A549 (cell line): ENCODE data around the gene ANKZF1. TPM values are rescaled to one million over a fixed set of nuclear protein-coding genes. Genes with fewer than 3 reads are reported as not detected.
A peak's percentile ranks its signal among the peaks of the same experiment; 100 is the strongest.

Source experiments
- ATAC-seq, 2 experiments: fragments of 200-7000 bp in 1 of 2; fragments of >200 bp in 1 of 2; cut with Nextera tagmentation in 1 of 2; cut with Tn5 transposase in 1 of 2; 3 replicates each; pipeline versions ENCODE4 v1.8.0 to v1.9.1; 2018 to 2020; ENCODE audit warnings: mild to moderate bottlenecking in 1 of 2, moderate library complexity in 1 of 2
- CTCF ChIA-PET: fragments of 300-600 bp; sonication (Branson Sonifier 250); formaldehyde crosslinking; extraction: SDS; loops from one replicate; lab custom pipeline; 2021; ENCODE audit warnings: antibody characterized with exemption, inconsistent platforms; lab: Yijun Ruan, JAX
- POLR2A ChIA-PET: fragments of 350-600 bp; formaldehyde crosslinking; extraction: SDS; loops from one replicate; lab custom pipeline; 2021; ENCODE audit warnings: antibody characterized with exemption, inconsistent platforms; lab: Yijun Ruan, JAX
- DNase-seq, 2 experiments: peaks; one replicate each; pipeline versions ENCODE4 v3.0.0 to v3.0.0-alpha.2; 2011 to 2016; ENCODE audit warnings: low read depth in 1 of 2, low spot score in 1 of 2
- FAIRE-seq: peaks from 2 replicates; lab custom pipeline; 2011; peaks lifted over from hg19 to GRCh38; lab: Jason Lieb, UNC
- H3K27ac ChIP-seq, 2 experiments: fragments of >200 bp; sonication (Bioruptor Twin); formaldehyde crosslinking; 3 replicates each; pipeline ENCODE4 v1.5.1; 2016 to 2017
- H3K4me1 ChIP-seq: fragments of >200 bp; sonication (Bioruptor Twin); formaldehyde crosslinking; 3 replicates; pipeline ENCODE4 v1.6.1; 2016
- H3K4me2 ChIP-seq: fragments of >200 bp; sonication (Bioruptor Twin); formaldehyde crosslinking; 3 replicates; pipeline ENCODE4 v1.6.1; 2016
- H3K4me3 ChIP-seq: fragments of >200 bp; sonication (Bioruptor Twin); formaldehyde crosslinking; 3 replicates; pipeline ENCODE4 v1.5.1; 2016
- H3K9me3 ChIP-seq: fragments of >200 bp; sonication (Bioruptor Twin); formaldehyde crosslinking; 3 replicates; pipeline ENCODE4 v1.6.1; 2016
- CBX8 ChIP-seq: fragments of 200-600 bp; sonication (generic); IDR thresholded peaks from 2 replicates; pipeline ENCODE4 v1.6.1; 2016
- GATA3 ChIP-seq: IDR thresholded peaks from 2 replicates; pipeline ENCODE4 v1.6.1; 2012; ENCODE audit warnings: borderline replicate concordance
- HOXB13 ChIP-seq: fragments of 250-450 bp; sonication (Bioruptor Pico); IDR thresholded peaks from 2 replicates; pipeline ENCODE4 v1.5.0; 2020; ENCODE audit warnings: low read depth, mild to moderate bottlenecking, moderate library complexity
- JUN ChIP-seq, 2 experiments: fragments of >200 bp; sonication (Bioruptor Twin); formaldehyde crosslinking; IDR thresholded peaks; 2 replicates in 1 of 2; 3 replicates in 1 of 2; pipeline ENCODE4 v1.6.1; 2016 to 2017
- JUNB ChIP-seq: fragments of >200 bp; sonication (Bioruptor Twin); formaldehyde crosslinking; IDR thresholded peaks from 2 replicates; pipeline ENCODE4 v1.6.1; 2016
- KDM1A ChIP-seq: fragments of 200-600 bp; sonication (generic); IDR thresholded peaks from 2 replicates; pipeline ENCODE4 v1.6.1; 2016; ENCODE audit warnings: low read depth, mild to moderate bottlenecking
- NFE2L2 ChIP-seq: fragments of 150-350 bp; conservative IDR thresholded peaks from 2 replicates; pipeline ENCODE4 v1.6.1; 2014; ENCODE audit warnings: low read length
- NR3C1 ChIP-seq: fragments of >200 bp; sonication (Bioruptor Twin); formaldehyde crosslinking; IDR thresholded peaks from 3 replicates; pipeline ENCODE4 v1.6.1; 2017
- PHF8 ChIP-seq: fragments of 200-600 bp; sonication (generic); IDR thresholded peaks from 2 replicates; pipeline ENCODE4 v1.6.1; 2016; ENCODE audit warnings: low read depth, mild to moderate bottlenecking, antibody characterized with exemption, moderate library complexity, borderline replicate concordance
- POLR2A ChIP-seq: IDR thresholded peaks from 2 replicates; pipeline ENCODE4 v1.6.1; 2012; ENCODE audit warnings: mild to moderate bottlenecking, low read length
- RAD21 ChIP-seq, 2 experiments: fragments of >200 bp in 1 of 2; sonication (Bioruptor Twin) in 1 of 2; formaldehyde crosslinking in 1 of 2; IDR thresholded peaks in 1 of 2; conservative IDR thresholded peaks in 1 of 2; 2 replicates in 1 of 2; 3 replicates in 1 of 2; pipeline ENCODE4 v1.6.1; 2012 to 2018; ENCODE audit warnings: inconsistent platforms in 1 of 2
- RCOR1 ChIP-seq: fragments of 150-350 bp; IDR thresholded peaks from 2 replicates; pipeline ENCODE4 v1.6.1; 2014; ENCODE audit warnings: antibody characterized with exemption, low read length, low read depth
- RNF2 ChIP-seq: fragments of 200-600 bp; sonication (generic); IDR thresholded peaks from 2 replicates; pipeline ENCODE4 v1.6.1; 2016; ENCODE audit warnings: low read depth, mild to moderate bottlenecking, antibody characterized with exemption, moderate library complexity, borderline replicate concordance
- WGBS: methylation state at CpG from one replicate; pipeline ENCODE4 v1.1.6; 2017; ENCODE audit errors: missing lambda C conversion rate; 5-methylcytosine and 5-hydroxymethylcytosine counted together
- polyA plus RNA-seq, 4 experiments: library from polyadenylated mRNA; depleted of rRNA in 3 of 4; stranded (reverse); fragments of >200 nt; fragmentation: RNase III in 1 of 4; extraction: RNeasy Plus Mini Kit Qiagen cat#74134 plus additional on column Dnase treatment in 1 of 4; gene quantifications; 2 replicates in 3 of 4; 3 replicates in 1 of 4; pipeline ENCODE4 v1.2.3, GENCODE V29; 2011 to 2017
- TF ChIP-seq, protein P1 (sequence below): IDR thresholded peaks from 2 replicates; pipeline ENCODE4 v1.6.1; 2012; ENCODE audit warnings: low read depth, borderline replicate concordance
- TF ChIP-seq, protein P2 (sequence below): fragments of 450-650 bp; IDR thresholded peaks from 2 replicates; pipeline ENCODE4 v1.6.1; 2014; ENCODE audit warnings: antibody characterized with exemption
- TF ChIP-seq, protein P3 (sequence below): IDR thresholded peaks from 2 replicates; pipeline ENCODE4 v1.6.1; 2012
- TF ChIP-seq, protein P4 (sequence below): IDR thresholded peaks from 2 replicates; pipeline ENCODE4 v1.6.1; 2012

ANKZF1 gene
- polyA plus RNA-seq, 2 of the 4 experiments (the other 2 are of a cell fraction), result 23.2 to 30.3 TPM

DNA sequence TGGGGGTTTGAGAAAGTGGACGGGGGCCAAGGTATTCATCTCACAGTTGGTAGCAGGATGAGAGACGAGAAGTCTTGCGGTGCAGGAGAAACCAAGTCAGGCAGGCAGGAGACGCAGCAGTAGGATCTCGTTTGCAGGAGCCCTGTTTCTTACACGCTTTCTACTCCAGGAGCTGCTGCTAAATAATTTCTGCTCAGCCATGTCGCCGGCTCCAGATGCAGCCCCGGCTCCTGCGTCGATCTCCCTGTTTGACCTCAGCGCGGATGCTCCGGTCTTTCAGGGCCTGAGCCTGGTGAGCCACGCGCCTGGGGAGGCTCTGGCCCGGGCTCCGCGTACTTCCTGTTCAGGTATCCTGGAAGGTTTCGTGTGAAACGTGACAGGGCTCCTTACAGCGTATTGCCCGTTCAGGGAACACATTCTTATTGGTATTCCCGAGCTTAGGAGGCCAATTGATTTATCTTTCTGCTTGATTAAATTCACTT is 494 bp downstream of the ANKZF1 start:
- ATAC-seq, result peak; percentile 44 to 51
- no peak for FAIRE-seq

DNA sequence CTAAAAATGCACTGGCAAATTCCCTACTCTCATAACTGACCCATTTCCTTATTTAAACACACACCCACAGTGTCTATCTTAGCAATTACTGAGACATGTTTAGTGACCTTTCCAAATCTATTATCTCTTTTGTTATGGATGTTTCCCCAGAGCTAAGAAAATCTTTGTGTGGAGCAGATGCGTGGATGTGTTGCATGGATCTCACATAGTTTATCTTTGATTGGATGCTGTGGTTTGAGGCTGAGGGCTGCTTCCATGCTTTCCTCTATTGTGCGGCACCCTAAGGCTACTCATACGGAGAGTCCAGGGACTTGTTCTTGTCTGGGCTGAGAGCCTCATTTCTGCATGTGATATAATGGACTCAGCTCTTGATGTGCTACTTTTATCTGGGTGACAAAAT is 4.7 kb downstream of the ANKZF1 start:
- WGBS, result 93% methylated on average over 3 of the region's 3 CpGs
- CTCF ChIA-PET, result interaction anchor here (1.0 to 9.4 kb wide), 8 partner anchors 11 to 75 kb away, joined by 3 to 86 read pairs (median 4); partner anchors contain the start of genes GLB1L and STK16
- POLR2A ChIA-PET, result interaction anchor here (1.2 kb wide), 1 partner anchor 11 kb away, joined by 5 read pairs; the partner anchor contains the start of genes GLB1L and STK16

More for the DNA sequence above, 494 bp downstream of the ANKZF1 start:
- ChIA-PET POLR2A (interaction anchor here (1.0 to 2.6 kb wide), 10 partner anchors 9 to 65 kb away, joined by 3 to 19 read pairs (median 8); partner anchors contain the start of genes DNAJB2, GLB1L, STK16 and TUBA4B), CTCF (interaction anchor here (0.7 to 9.4 kb wide), 14 partner anchors 9 to 378 kb away, joined by 3 to 86 read pairs (median 4); partner anchors contain the start of genes DNAJB2 and TUBA4A)
- H3K4me1 ChIP-seq, result peaks cover 19% of the 10 kb centered on the region
- TF ChIP-seq RAD21 (conservative IDR thresholded peaks at IDR 0.05 in 1 of 2, IDR thresholded peaks at IDR 0.05 in 1 of 2) (no peak), RCOR1 (no peak), RNF2 (no peak), KDM1A (no peak), JUN (IDR thresholded peaks at IDR 0.05) (peak in 1 of 2 experiments; percentile 15; a peak in 2 of 5 replicates)
- TF ChIP-seq, protein P1, sequence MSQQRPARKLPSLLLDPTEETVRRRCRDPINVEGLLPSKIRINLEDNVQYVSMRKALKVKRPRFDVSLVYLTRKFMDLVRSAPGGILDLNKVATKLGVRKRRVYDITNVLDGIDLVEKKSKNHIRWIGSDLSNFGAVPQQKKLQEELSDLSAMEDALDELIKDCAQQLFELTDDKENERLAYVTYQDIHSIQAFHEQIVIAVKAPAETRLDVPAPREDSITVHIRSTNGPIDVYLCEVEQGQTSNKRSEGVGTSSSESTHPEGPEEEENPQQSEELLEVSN, result peak; percentile 40; the same call in 1 of the 2 replicates
- no peak for DNase-seq
- peak overlapping the region; percentile 85 for H3K4me3 ChIP-seq
- peak overlapping the region; percentile 81 to 95 for H3K27ac ChIP-seq
- H3K9me3 ChIP-seq, result no peaks in the 10 kb centered on the region
- 2% methylated on average over 18 of the region's 24 CpGs for WGBS
- peak overlapping the region; percentile 91 for H3K4me2 ChIP-seq

DNA sequence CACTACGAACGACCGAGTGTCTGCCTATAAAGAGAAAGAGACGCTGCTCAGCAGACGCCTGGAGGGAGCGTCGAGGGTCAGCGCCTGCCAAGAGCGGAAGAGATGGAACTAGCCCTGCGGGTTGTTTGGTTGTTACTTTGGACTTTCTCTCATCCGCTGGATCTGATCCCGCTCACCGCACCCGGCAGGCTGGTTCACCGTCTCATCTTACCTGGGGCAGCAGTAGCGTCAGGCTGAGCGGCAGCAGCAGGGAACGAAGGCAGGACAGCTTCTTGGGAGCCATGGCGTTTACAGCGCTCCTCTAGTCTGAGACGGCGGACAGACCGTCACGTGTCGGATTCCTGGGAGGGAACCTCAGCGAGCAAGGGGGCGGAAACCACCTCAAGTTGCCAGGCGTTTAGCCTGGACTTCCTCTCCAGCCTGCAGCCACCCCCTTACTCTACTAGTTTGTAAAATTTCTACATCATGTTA is 13.7 kb downstream of the ANKZF1 start:
- ATAC-seq, result no peak
- no peak overlapping the region for H3K4me2 ChIP-seq
- peaks cover 32% of the 10 kb centered on the region for H3K4me1 ChIP-seq
- no peak for DNase-seq
- 89% methylated on average over 28 of the region's 28 CpGs for WGBS
- ChIA-PET POLR2A (interaction anchor here (0.6 kb wide), 1 partner anchor 30 kb away, joined by 7 read pairs; no protein-coding TSS in a partner anchor), CTCF (interaction anchor here (2.8 to 3.4 kb wide), 2 partner anchors 35 to 51 kb away, joined by 19 to 20 read pairs; partner anchors contain the start of gene DNAJB2)
- H3K9me3 ChIP-seq, result no peaks in the 10 kb centered on the region
- no peak overlapping the region for H3K4me3 ChIP-seq
- no peak for TF ChIP-seq NR3C1
- 0 out of 2 replicates have a peak, but pooled peaks have one; percentile 11 for TF ChIP-seq POLR2A
- FAIRE-seq, result no peak
- no peak overlapping the region for H3K27ac ChIP-seq

More for the DNA sequence above, 4.7 kb downstream of the ANKZF1 start:
- Histone ChIP-seq H3K9me3 (no peaks in the 10 kb centered on the region), H3K4me1 (peaks cover 8% of the 10 kb centered on the region; the same call in 2 of the 3 replicates), H3K4me3 (no peak overlapping the region), H3K27ac (no peak overlapping the region), H3K4me2 (no peak overlapping the region)
- no peak for DNase-seq
- ATAC-seq, result no peak
- FAIRE-seq, result no peak
- TF ChIP-seq, protein P2, sequence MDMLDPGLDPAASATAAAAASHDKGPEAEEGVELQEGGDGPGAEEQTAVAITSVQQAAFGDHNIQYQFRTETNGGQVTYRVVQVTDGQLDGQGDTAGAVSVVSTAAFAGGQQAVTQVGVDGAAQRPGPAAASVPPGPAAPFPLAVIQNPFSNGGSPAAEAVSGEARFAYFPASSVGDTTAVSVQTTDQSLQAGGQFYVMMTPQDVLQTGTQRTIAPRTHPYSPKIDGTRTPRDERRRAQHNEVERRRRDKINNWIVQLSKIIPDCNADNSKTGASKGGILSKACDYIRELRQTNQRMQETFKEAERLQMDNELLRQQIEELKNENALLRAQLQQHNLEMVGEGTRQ, result no peak
- TF ChIP-seq RNF2, result no peak
- no peak for TF ChIP-seq PHF8
- TF ChIP-seq KDM1A, result no peak
- TF ChIP-seq NFE2L2, result no peak
- no peak for TF ChIP-seq HOXB13 (CRISPR knock-in tag)
- TF ChIP-seq, protein P3, sequence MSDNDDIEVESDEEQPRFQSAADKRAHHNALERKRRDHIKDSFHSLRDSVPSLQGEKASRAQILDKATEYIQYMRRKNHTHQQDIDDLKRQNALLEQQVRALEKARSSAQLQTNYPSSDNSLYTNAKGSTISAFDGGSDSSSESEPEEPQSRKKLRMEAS, result no peak
- TF ChIP-seq GATA3, result no peak
- TF ChIP-seq, protein P4, sequence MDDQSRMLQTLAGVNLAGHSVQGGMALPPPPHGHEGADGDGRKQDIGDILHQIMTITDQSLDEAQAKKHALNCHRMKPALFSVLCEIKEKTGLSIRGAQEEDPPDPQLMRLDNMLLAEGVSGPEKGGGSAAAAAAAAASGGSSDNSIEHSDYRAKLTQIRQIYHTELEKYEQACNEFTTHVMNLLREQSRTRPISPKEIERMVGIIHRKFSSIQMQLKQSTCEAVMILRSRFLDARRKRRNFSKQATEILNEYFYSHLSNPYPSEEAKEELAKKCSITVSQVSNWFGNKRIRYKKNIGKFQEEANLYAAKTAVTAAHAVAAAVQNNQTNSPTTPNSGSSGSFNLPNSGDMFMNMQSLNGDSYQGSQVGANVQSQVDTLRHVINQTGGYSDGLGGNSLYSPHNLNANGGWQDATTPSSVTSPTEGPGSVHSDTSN, result no peak
- no peak for TF ChIP-seq JUNB
- no peak for TF ChIP-seq CBX8
- TF ChIP-seq, all 56 proteins: peak for 0
